Vagina (tissue), 2 donors: ENCODE data around the gene SPAG6. TPM values are rescaled to one million over a fixed set of nuclear protein-coding genes. Genes with fewer than 3 reads are reported as not detected.
A peak's percentile ranks its signal among the peaks of the same experiment; 100 is the strongest.
"Not testable (repeated sequence)": the region's sequence is repeated elsewhere in the genome, so short reads cannot be mapped to it uniquely, and the experiment has no call there.

Source experiments
- DNase-seq, 2 donors: peaks; one replicate each; pipeline ENCODE4 v3.0.0-alpha.2; 2017; ENCODE audit errors: extremely low spot score in 2 of 2
- H3K27ac ChIP-seq: fragments of 200-600 bp; sonication (generic); one replicate; pipeline ENCODE4 v1.5.1; 2019
- H3K27me3 ChIP-seq: fragments of 200-600 bp; sonication (generic); one replicate; pipeline ENCODE4 v1.5.1; 2019
- H3K36me3 ChIP-seq, 2 donors: fragments of 200-600 bp; sonication (generic); one replicate each; pipeline ENCODE4 v1.5.1; 2017 to 2019
- H3K4me1 ChIP-seq: fragments of 200-600 bp; sonication (generic); one replicate; pipeline ENCODE4 v1.5.1; 2019
- H3K4me3 ChIP-seq, 2 donors: fragments of 200-600 bp; sonication (generic); 1 replicate in 1 of 2; 2 replicates in 1 of 2; pipeline ENCODE4 v1.5.1; 2016 to 2019
- H3K9me3 ChIP-seq: fragments of 200-600 bp; sonication (generic); one replicate; pipeline ENCODE4 v1.5.1; 2019
- CTCF ChIP-seq, 3 experiments: fragments of 450-650 bp in 2 of 3; fragments of 200-600 bp in 1 of 3; sonication (generic) in 1 of 3; IDR thresholded peaks; one replicate each; pipeline ENCODE4 v1.5.1; 2017 to 2019; ENCODE audit warnings: antibody characterized with exemption in 3 of 3, mild to moderate bottlenecking in 2 of 3, moderate library complexity in 2 of 3
- POLR2A ChIP-seq, 2 donors: fragments of 450-650 bp; IDR thresholded peaks; one replicate each; pipeline ENCODE4 v1.6.1; 2017; ENCODE audit warnings: antibody characterized with exemption in 2 of 2, mild to moderate bottlenecking in 2 of 2, moderate library complexity in 2 of 2
- POLR2AphosphoS5 ChIP-seq, 2 donors: sonication (generic); formaldehyde crosslinking; IDR thresholded peaks; one replicate each; pipeline ENCODE4 v1.9.0; 2017; ENCODE audit warnings: antibody characterized with exemption in 2 of 2, mild to moderate bottlenecking in 2 of 2, low read depth in 1 of 2; ENCODE audit not compliant: insufficient read depth in 1 of 2
- intact Hi-C: fragments of 100-400 bp; cut with DNase I; formaldehyde crosslinking; loops from one replicate; pipeline ENCODE4 v1.15.1; 2023
- total RNA-seq: library from RNA; depleted of rRNA; stranded (reverse); fragments of >200 nt; gene quantifications from one replicate; pipeline ENCODE4 v1.2.3, GENCODE V29; 2016

SPAG6 gene
- total RNA-seq, 1 donor from 2014 or later = not detected

- no peaks in the 10 kb centered on the region for H3K9me3 ChIP-seq
- H3K4me3 ChIP-seq = no peak overlapping the region
- TF ChIP-seq POLR2A (IDR thresholded peaks at IDR 0.05) = no peak
- no peak for TF ChIP-seq CTCF (IDR thresholded peaks at IDR 0.05)
- no peak for TF ChIP-seq POLR2AphosphoS5 (IDR thresholded peaks at IDR 0.05; ENCODE audit: insufficient read depth in 1 of 2, low read depth in 1 of 2)
- no peaks in the 10 kb centered on the region for H3K36me3 ChIP-seq
- H3K4me1 ChIP-seq = no peaks in the 10 kb centered on the region
- H3K27ac ChIP-seq = no peak overlapping the region
- no peak for DNase-seq
- no peaks in the 10 kb centered on the region for H3K27me3 ChIP-seq
- intact Hi-C loops = no loop called here
Observed at GRCh38 chr10:22309180-22310000, 35.9 kb upstream of the SPAG6 start.

- H3K9me3 ChIP-seq, H3K36me3 ChIP-seq, DNase-seq, H3K27ac ChIP-seq, H3K4me1 ChIP-seq, H3K27me3 ChIP-seq, intact Hi-C loops, H3K4me3 ChIP-seq: not testable (repeated sequence)
Observed at GRCh38 chr10:22310012-22310411, 35.3 kb upstream of the SPAG6 start.

- no peak for DNase-seq
- TF ChIP-seq POLR2A (IDR thresholded peaks at IDR 0.05) (no peak), POLR2AphosphoS5 (IDR thresholded peaks at IDR 0.05; ENCODE audit: insufficient read depth in 1 of 2, low read depth in 1 of 2) (no peak), CTCF (IDR thresholded peaks at IDR 0.05) (no peak)
- Histone ChIP-seq H3K27me3 (no peaks in the 10 kb centered on the region), H3K4me3 (no peak overlapping the region), H3K36me3 (no peaks in the 10 kb centered on the region), H3K9me3 (no peaks in the 10 kb centered on the region), H3K27ac (no peak overlapping the region), H3K4me1 (no peaks in the 10 kb centered on the region)
- intact Hi-C loops = no loop called here
Observed at GRCh38 chr10:22310928-22311327, 34.4 kb upstream of the SPAG6 start.

GRCh38 chr10:22314852-22315251 is 30.4 kb upstream of the SPAG6 start:
- Histone ChIP-seq H3K36me3 (no peaks in the 10 kb centered on the region), H3K27ac (no peak overlapping the region), H3K4me3 (no peak overlapping the region), H3K9me3 (no peaks in the 10 kb centered on the region), H3K27me3 (no peaks in the 10 kb centered on the region), H3K4me1 (peaks cover 30% of the 10 kb centered on the region)
- intact Hi-C loops = no loop called here
- TF ChIP-seq CTCF (IDR thresholded peaks at IDR 0.05) = no peak
- no peak for TF ChIP-seq POLR2A (IDR thresholded peaks at IDR 0.05)
- no peak for TF ChIP-seq POLR2AphosphoS5 (IDR thresholded peaks at IDR 0.05; ENCODE audit: insufficient read depth in 1 of 2, low read depth in 1 of 2)
- no peak for DNase-seq

GRCh38 chr10:22315455-22316285 is 29.6 kb upstream of the SPAG6 start:
- Histone ChIP-seq H3K4me3 (peak overlapping the region; percentile 80 to 86), H3K9me3 (no peaks in the 10 kb centered on the region), H3K4me1 (peaks cover 33% of the 10 kb centered on the region), H3K27me3 (no peaks in the 10 kb centered on the region), H3K27ac (peak overlapping the region; percentile 95), H3K36me3 (no peaks in the 10 kb centered on the region)
- intact Hi-C loops = loop anchor here (1.0 kb wide), 1 partner anchor 312 kb away; the partner anchor contains the start of gene DNAJC1
- DNase-seq = no peak
- TF ChIP-seq POLR2A (IDR thresholded peaks at IDR 0.05) (no peak), CTCF (IDR thresholded peaks at IDR 0.05) (no peak), POLR2AphosphoS5 (IDR thresholded peaks at IDR 0.05; ENCODE audit: insufficient read depth in 1 of 2, low read depth in 1 of 2) (no peak)
